ENCODE data around the gene RBCK1.
"Not testable (repeated sequence)": the region's sequence is repeated elsewhere in the genome, so short reads cannot be mapped to it uniquely, and the experiment has no call there.

The RBCK1 gene

DNA sequence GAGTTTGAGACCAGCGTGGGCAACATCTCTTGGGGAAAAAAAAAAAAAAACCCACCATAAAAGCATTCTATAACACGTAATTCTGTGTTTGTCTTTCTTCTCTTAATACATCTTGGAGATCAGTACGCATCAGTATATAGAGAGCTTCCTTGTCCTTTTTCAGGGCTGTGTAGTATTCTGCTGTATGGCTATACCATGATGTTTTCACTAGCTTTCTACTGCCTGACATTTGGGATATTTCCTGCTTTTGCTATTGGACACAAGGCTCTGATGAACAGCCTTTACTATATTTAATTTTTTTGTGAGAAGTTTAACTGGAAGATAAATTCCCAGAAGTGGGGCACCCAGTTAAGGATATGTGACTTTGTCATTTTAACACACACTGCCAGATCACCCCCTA lies 20.6 kb upstream of the RBCK1 start:
- no peaks in the 10 kb centered on the region for H3K9me3 ChIP-seq (ENCODE audit: control insufficient read depth in 1 of 2, low read length in 2 of 2)
- peaks cover 0 to under 1% of the 10 kb centered on the region in 2 donors for H3K27me3 ChIP-seq (ENCODE audit: control insufficient read depth in 1 of 2, insufficient read depth in 2 of 2, low read length in 2 of 2)
- H3K27ac ChIP-seq (ENCODE audit: low read depth, low read length): no peak overlapping the region
- no peak overlapping the region for H3K4me3 ChIP-seq (ENCODE audit: low read depth in 1 of 2, low read length in 2 of 2)
- no peak overlapping the region for H3K9ac ChIP-seq (ENCODE audit: low read depth in 1 of 2, low read length in 2 of 2)
- H3K36me3 ChIP-seq (ENCODE audit: control insufficient read depth in 1 of 2, insufficient read depth in 2 of 2, low read length in 2 of 2): peaks cover 3 to 13% of the 10 kb centered on the region in 2 donors
- H3K4me1 ChIP-seq (ENCODE audit: control insufficient read depth in 1 of 2, insufficient read depth in 2 of 2, low read length in 2 of 2): peaks cover under 1 to 2% of the 10 kb centered on the region in 2 donors

DNA sequence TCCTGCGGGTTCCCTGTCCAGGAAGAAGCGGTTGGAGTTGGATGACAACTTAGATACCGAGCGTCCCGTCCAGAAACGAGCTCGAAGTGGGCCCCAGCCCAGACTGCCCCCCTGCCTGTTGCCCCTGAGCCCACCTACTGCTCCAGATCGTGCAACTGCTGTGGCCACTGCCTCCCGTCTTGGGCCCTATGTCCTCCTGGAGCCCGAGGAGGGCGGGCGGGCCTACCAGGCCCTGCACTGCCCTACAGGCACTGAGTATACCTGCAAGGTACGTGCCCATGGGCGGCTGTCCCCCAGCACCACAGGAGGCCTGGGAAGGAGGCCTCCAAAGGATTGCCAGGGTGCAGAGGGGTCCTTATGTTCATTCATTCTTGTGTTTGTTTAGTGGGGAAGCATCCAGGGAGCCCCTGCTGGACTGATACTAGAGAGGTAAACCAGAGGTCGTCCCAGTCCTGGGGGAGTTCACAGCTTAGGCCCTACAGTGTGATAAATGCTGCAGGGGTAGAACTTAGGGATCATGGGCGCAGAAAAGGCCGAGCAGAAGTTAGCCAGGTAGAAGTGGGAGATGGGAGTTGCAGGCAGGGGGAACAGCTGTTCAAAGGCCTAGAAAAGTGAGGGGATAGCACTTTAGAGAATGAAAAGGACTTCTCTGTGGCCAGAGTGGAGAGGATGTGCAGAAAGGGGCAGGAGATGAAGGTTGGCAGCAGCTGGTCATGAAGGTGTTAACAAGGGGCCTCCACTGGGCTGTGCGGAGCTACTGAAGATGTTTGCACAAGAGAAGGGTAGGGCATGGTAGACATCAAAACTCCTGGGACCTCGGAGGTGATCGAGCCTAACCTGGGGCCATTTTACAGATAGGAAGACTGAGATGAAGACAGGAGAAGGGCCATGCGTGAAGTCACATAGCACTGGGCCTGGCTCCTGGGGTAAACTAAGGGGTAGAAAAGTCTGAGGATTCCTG lies 19.8 kb upstream of the RBCK1 start:
- H3K9ac ChIP-seq (ENCODE audit: low read depth in 1 of 2, low read length in 2 of 2): no peak overlapping the region
- peaks cover 3 to 17% of the 10 kb centered on the region in 2 donors for H3K36me3 ChIP-seq (ENCODE audit: control insufficient read depth in 1 of 2, insufficient read depth in 2 of 2, low read length in 2 of 2)

DNA sequence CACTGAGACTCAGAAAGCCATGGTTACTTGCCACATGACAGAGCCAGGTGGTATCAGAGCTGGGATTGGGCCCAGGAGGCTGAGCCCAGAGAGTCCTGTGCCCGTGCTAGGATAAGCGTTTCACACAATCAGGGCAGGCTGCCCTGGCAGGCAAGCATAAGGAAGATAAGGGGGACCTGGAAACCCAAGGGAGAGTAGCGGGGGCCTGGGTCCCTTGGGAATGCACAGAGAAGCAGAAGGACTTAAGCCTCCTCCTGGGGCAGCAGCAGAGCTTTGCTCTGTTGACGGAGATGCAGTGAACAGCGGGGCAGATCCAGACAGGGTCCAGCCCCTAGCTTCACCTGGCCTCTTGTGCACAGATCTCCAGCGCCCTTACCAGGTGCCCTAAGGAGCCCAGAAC lies 18.9 kb upstream of the RBCK1 start:
- no peak overlapping the region for H3K27ac ChIP-seq (ENCODE audit: low read depth, low read length)
- H3K9ac ChIP-seq (ENCODE audit: low read depth in 1 of 2, low read length in 2 of 2): no peak overlapping the region
- H3K27me3 ChIP-seq (ENCODE audit: control insufficient read depth in 1 of 2, insufficient read depth in 2 of 2, low read length in 2 of 2): no peaks in the 10 kb centered on the region
- H3K9me3 ChIP-seq (ENCODE audit: control insufficient read depth in 1 of 2, low read length in 2 of 2): no peaks in the 10 kb centered on the region
- peaks cover 3 to 17% of the 10 kb centered on the region in 2 donors for H3K36me3 ChIP-seq (ENCODE audit: control insufficient read depth in 1 of 2, insufficient read depth in 2 of 2, low read length in 2 of 2)
- H3K4me3 ChIP-seq (ENCODE audit: low read depth in 1 of 2, low read length in 2 of 2): no peak overlapping the region
- no peaks in the 10 kb centered on the region for H3K4me1 ChIP-seq (ENCODE audit: control insufficient read depth in 1 of 2, insufficient read depth in 2 of 2, low read length in 2 of 2)

More for the DNA sequence above, 19.8 kb upstream of the RBCK1 start:
- Histone ChIP-seq H3K27me3 (ENCODE audit: control insufficient read depth in 1 of 2, insufficient read depth in 2 of 2, low read length in 2 of 2) (no peaks in the 10 kb centered on the region), H3K4me1 (ENCODE audit: control insufficient read depth in 1 of 2, insufficient read depth in 2 of 2, low read length in 2 of 2) (no peaks in the 10 kb centered on the region), H3K4me3 (ENCODE audit: low read depth in 1 of 2, low read length in 2 of 2) (no peak overlapping the region), H3K27ac (ENCODE audit: low read depth, low read length) (no peak overlapping the region), H3K9me3 (ENCODE audit: control insufficient read depth in 1 of 2, low read length in 2 of 2) (no peaks in the 10 kb centered on the region)

DNA sequence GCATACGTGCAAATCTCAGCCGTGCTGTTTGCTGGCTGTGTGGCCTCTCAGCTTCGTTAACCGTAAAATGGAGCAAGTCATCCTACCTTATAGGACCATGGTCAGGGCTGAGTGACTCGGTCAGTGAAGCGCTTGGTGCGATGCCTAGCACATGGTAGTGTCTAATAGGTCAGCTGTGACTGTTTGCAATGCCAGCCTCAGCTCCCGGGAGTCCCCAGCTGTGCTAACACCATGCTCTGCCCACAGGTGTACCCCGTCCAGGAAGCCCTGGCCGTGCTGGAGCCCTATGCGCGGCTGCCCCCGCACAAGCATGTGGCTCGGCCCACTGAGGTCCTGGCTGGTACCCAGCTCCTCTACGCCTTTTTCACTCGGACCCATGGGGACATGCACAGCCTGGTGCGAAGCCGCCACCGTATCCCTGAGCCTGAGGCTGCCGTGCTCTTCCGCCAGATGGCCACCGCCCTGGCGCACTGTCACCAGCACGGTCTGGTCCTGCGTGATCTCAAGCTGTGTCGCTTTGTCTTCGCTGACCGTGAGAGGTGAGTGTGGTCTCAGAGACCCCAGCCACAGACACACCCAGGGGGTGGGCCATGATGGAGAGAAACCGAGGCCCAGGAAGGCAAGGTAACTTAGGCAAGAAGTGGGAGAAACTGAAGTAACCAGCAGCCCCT lies 16.9 kb upstream of the RBCK1 start:
- H3K27me3 ChIP-seq (ENCODE audit: control insufficient read depth in 1 of 2, insufficient read depth in 2 of 2, low read length in 2 of 2): no peaks in the 10 kb centered on the region
- H3K9me3 ChIP-seq (ENCODE audit: control insufficient read depth in 1 of 2, low read length in 2 of 2): no peaks in the 10 kb centered on the region
- no peak overlapping the region for H3K27ac ChIP-seq (ENCODE audit: low read depth, low read length)
- H3K36me3 ChIP-seq (ENCODE audit: control insufficient read depth in 1 of 2, insufficient read depth in 2 of 2, low read length in 2 of 2): peaks cover 3 to 19% of the 10 kb centered on the region in 2 donors
- no peak overlapping the region for H3K9ac ChIP-seq (ENCODE audit: low read depth in 1 of 2, low read length in 2 of 2)
- no peak overlapping the region for H3K4me3 ChIP-seq (ENCODE audit: low read depth in 1 of 2, low read length in 2 of 2)
- no peaks in the 10 kb centered on the region for H3K4me1 ChIP-seq (ENCODE audit: control insufficient read depth in 1 of 2, insufficient read depth in 2 of 2, low read length in 2 of 2)

DNA sequence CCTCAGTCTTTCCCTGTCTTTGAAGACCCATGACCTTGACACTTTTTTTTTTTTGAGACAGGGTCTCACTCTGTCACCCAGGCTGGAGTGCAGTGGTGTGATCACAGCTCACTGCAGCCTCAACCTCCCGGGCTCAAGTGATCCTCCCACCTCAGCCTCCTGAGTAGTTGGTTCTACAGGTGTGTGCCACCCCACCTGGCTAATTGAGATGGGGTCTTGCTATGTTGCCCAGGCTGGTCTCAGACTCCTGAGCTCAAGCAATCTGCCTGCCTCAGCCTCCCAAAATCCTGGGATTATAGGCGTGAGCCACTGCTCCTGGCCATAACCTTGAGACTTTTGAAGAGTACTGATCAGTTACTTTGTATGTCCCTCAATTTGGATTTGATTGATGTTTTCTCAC lies 14.8 kb upstream of the RBCK1 start:
- H3K9ac ChIP-seq (ENCODE audit: low read depth in 1 of 2, low read length in 2 of 2); H3K27me3 ChIP-seq (ENCODE audit: control insufficient read depth in 1 of 2, insufficient read depth in 2 of 2, low read length in 2 of 2); H3K4me3 ChIP-seq (ENCODE audit: low read depth in 1 of 2, low read length in 2 of 2); H3K9me3 ChIP-seq (ENCODE audit: control insufficient read depth in 1 of 2, low read length in 2 of 2); H3K4me1 ChIP-seq (ENCODE audit: control insufficient read depth in 1 of 2, insufficient read depth in 2 of 2, low read length in 2 of 2); H3K27ac ChIP-seq (ENCODE audit: low read depth, low read length): not testable (repeated sequence)
- H3K36me3 ChIP-seq (ENCODE audit: control insufficient read depth in 1 of 2, insufficient read depth in 2 of 2, low read length in 2 of 2): peaks cover 3 to 30% of the 10 kb centered on the region in 2 donors

DNA sequence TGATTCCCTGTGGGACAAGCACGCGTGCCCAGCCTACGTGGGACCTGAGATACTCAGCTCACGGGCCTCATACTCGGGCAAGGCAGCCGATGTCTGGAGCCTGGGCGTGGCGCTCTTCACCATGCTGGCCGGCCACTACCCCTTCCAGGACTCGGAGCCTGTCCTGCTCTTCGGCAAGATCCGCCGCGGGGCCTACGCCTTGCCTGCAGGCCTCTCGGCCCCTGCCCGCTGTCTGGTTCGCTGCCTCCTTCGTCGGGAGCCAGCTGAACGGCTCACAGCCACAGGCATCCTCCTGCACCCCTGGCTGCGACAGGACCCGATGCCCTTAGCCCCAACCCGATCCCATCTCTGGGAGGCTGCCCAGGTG lies 11.9 kb upstream of the RBCK1 start:
- no peak overlapping the region for H3K4me3 ChIP-seq (ENCODE audit: low read depth in 1 of 2, low read length in 2 of 2)
- H3K36me3 ChIP-seq (ENCODE audit: control insufficient read depth in 1 of 2, insufficient read depth in 2 of 2, low read length in 2 of 2): peaks cover 0 to 25% of the 10 kb centered on the region in 2 donors
- no peaks in the 10 kb centered on the region for H3K27me3 ChIP-seq (ENCODE audit: control insufficient read depth in 1 of 2, insufficient read depth in 2 of 2, low read length in 2 of 2)
- H3K4me1 ChIP-seq (ENCODE audit: control insufficient read depth in 1 of 2, insufficient read depth in 2 of 2, low read length in 2 of 2): no peaks in the 10 kb centered on the region
- no peaks in the 10 kb centered on the region for H3K9me3 ChIP-seq (ENCODE audit: control insufficient read depth in 1 of 2, low read length in 2 of 2)
- H3K9ac ChIP-seq (ENCODE audit: low read depth in 1 of 2, low read length in 2 of 2): no peak overlapping the region
- H3K27ac ChIP-seq (ENCODE audit: low read depth, low read length): no peak overlapping the region

DNA sequence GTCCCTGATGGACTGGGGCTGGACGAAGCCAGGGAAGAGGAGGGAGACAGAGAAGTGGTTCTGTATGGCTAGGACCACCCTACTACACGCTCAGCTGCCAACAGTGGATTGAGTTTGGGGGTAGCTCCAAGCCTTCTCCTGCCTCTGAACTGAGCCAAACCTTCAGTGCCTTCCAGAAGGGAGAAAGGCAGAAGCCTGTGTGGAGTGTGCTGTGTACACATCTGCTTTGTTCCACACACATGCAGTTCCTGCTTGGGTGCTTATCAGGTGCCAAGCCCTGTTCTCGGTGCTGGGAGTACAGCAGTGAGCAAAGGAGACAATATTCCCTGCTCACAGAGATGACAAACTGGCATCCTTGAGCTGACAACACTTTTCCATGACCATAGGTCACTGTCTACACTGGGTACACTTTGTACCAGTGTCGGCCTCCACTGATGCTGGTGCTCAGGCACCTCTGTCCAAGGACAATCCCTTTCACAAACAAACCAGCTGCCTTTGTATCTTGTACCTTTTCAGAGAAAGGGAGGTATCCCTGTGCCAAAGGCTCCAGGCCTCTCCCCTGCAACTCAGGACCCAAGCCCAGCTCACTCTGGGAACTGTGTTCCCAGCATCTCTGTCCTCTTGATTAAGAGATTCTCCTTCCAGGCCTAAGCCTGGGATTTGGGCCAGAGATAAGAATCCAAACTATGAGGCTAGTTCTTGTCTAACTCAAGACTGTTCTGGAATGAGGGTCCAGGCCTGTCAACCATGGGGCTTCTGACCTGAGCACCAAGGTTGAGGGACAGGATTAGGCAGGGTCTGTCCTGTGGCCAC lies 11.3 kb upstream of the RBCK1 start:
- H3K27ac ChIP-seq (ENCODE audit: low read depth, low read length): no peak overlapping the region
- peaks cover 0 to 20% of the 10 kb centered on the region in 2 donors for H3K36me3 ChIP-seq (ENCODE audit: control insufficient read depth in 1 of 2, insufficient read depth in 2 of 2, low read length in 2 of 2)

DNA sequence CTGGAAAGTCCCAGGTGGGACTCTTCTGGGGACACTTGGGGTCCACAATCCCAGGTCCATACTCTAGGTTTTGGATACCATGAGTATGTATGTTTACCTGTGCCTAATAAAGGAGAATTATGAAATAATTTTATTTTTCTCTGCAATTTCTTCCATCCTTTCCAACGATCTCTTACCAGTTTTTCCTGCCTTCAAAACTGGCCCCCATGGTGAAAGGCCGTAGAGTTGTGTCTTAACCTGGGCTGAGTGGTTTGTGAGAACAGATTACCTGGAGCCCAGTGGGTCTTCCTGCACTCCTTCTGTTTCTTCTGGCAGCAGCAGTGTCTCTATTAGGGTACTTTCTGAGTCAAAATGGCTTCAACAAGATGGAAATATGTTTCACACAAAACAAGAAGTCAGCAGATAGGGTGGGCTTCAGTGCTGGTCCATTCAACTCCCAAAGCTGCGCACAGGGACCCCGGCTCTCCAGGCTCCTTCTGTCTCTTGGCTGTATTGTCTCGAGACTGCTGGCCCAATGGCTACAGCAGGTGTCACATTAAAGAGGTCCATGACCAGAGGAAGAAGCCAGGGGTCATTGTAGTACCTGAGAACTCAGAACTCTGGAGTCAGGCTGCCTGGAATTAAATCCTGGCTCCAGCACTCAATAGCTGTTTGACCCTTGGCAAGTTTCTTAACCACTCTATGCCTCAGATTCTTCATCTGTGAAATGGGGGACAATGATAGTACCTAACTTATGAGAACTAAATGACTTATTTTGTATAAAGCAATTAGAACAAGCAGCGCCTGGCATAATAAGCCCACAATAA lies 10.5 kb upstream of the RBCK1 start:
- Histone ChIP-seq H3K4me1 (ENCODE audit: control insufficient read depth in 1 of 2, insufficient read depth in 2 of 2, low read length in 2 of 2) (peaks cover 0 to 2% of the 10 kb centered on the region in 2 donors), H3K4me3 (ENCODE audit: low read depth in 1 of 2, low read length in 2 of 2) (no peak overlapping the region), H3K9me3 (ENCODE audit: control insufficient read depth in 1 of 2, low read length in 2 of 2) (no peaks in the 10 kb centered on the region), H3K27ac (ENCODE audit: low read depth, low read length) (no peak overlapping the region), H3K36me3 (ENCODE audit: control insufficient read depth in 1 of 2, insufficient read depth in 2 of 2, low read length in 2 of 2) (peaks cover 0 to 17% of the 10 kb centered on the region in 2 donors), H3K9ac (ENCODE audit: low read depth in 1 of 2, low read length in 2 of 2) (no peak overlapping the region), H3K27me3 (ENCODE audit: control insufficient read depth in 1 of 2, insufficient read depth in 2 of 2, low read length in 2 of 2) (no peaks in the 10 kb centered on the region)

More for the DNA sequence above, 11.3 kb upstream of the RBCK1 start:
- H3K4me1 ChIP-seq (ENCODE audit: control insufficient read depth in 1 of 2, insufficient read depth in 2 of 2, low read length in 2 of 2): no peaks in the 10 kb centered on the region
- H3K9ac ChIP-seq (ENCODE audit: low read depth in 1 of 2, low read length in 2 of 2): no peak overlapping the region
- no peaks in the 10 kb centered on the region for H3K9me3 ChIP-seq (ENCODE audit: control insufficient read depth in 1 of 2, low read length in 2 of 2)
- H3K4me3 ChIP-seq (ENCODE audit: low read depth in 1 of 2, low read length in 2 of 2): no peak overlapping the region
- no peaks in the 10 kb centered on the region for H3K27me3 ChIP-seq (ENCODE audit: control insufficient read depth in 1 of 2, insufficient read depth in 2 of 2, low read length in 2 of 2)

DNA sequence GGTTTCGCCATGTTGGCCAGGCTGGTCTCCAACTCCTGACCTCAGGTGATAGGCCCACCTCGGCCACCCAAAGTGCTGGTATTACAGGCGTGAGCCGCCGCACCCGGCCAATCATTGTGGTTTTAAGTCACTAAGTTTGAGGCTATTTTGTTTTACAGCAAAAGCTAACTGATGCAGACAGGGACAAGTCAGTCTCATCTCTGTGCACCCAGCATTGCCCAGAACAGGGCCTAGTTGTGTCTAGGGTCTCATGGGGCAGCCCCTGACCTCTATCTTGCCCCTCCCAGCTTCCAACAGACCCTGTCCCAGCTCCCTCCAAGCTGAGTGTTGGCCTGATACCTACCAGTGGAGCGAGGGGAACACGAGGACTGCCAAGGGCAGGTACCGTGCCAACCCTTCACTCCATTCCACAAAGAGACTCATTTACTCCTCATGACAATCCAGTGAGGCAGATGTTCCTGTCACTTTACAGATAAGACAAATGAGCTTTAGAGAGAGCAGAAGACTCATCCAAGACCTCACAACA lies 8.9 kb upstream of the RBCK1 start:
- Histone ChIP-seq H3K27me3 (ENCODE audit: control insufficient read depth in 1 of 2, insufficient read depth in 2 of 2, low read length in 2 of 2) (no peaks in the 10 kb centered on the region), H3K27ac (ENCODE audit: low read depth, low read length) (no peak overlapping the region), H3K4me3 (ENCODE audit: low read depth in 1 of 2, low read length in 2 of 2) (no peak overlapping the region), H3K36me3 (ENCODE audit: control insufficient read depth in 1 of 2, insufficient read depth in 2 of 2, low read length in 2 of 2) (peaks cover 0 to 13% of the 10 kb centered on the region in 2 donors), H3K9ac (ENCODE audit: low read depth in 1 of 2, low read length in 2 of 2) (no peak overlapping the region), H3K4me1 (ENCODE audit: control insufficient read depth in 1 of 2, insufficient read depth in 2 of 2, low read length in 2 of 2) (peaks cover 0 to 2% of the 10 kb centered on the region in 2 donors), H3K9me3 (ENCODE audit: control insufficient read depth in 1 of 2, low read length in 2 of 2) (peaks cover 0 to 2% of the 10 kb centered on the region in 2 donors)

Data from duodenal mucosa (tissue), 2 donors.